Stimulated activated CD4-positive, alpha-beta T cell treated with anti-CD3 and anti-CD28 coated beads, Interleukin-2, amount 100 ng/mL, for 24 hours (primary cell): ENCODE measurements around the gene POU5F1.
"Not testable (repeated sequence)": the region's sequence is repeated elsewhere in the genome, so short reads cannot be mapped to it uniquely, and the experiment has no call there.

ENCODE experiments used
- DNase-seq, 2 donors: peaks; one replicate each; pipeline ENCODE4 v3.0.0-alpha.2; 2020

Gene POU5F1

DNA sequence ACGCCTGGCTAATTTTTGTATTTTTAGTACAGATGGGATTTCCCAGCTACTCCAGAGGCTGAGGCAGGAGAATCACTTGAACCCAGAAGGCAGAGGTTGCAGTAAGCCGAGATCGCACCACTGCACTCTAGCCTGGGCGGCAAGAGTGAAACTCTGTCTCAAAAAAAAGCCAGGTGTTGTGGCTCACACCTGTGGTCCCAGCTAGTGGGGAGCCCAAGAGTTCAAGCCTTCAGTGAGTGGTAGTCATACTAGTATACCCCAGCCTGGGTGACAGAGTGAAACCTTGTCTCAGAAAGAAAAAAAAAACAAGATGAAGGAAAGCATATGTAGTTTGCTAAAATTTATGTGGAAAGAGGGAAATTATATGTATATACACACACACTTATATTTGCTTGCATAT, 20.0 kb upstream of the POU5F1 start:
- no peak for DNase-seq

DNA sequence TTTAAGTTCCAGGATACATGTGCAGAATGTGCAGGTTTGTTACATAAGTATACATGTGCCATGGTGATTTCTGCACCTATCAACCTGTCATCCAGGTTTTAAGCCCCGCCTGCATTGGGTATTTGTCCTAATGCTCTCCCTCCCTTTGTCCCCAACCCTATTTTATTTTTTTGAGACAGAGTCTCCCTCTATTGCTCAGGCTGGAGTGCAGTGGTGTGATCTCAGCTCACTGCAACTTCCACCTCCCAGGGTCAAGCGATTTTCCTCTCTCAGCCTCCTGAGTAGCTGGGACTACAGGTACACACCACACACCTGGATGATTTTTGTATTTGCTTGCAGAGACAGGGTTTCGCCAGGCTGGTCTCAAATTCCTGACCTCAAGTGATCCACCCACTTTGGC, 18.7 kb upstream of the POU5F1 start:
- not testable (repeated sequence) for DNase-seq

DNA sequence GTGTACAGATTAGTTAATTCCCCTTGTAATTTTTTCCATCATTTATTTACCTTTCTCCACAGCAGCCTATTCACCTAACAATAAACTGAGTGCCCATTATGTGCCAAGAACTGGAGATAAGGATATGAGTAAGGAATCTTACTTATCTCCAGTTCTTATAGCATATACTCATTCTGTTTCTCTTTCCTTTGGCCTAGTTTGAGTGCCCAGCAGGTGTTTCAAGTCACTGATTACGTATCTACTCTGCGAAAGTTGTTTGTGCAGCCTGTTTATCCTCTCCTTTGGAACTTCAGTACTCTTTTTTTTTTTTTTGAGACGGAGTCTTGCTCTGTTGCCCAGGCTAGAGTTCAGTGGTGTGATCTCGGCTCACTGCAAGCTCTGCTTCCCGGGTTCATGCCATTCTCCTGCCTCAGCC, 17.3 kb upstream of the POU5F1 start:
- DNase-seq: no peak

DNA sequence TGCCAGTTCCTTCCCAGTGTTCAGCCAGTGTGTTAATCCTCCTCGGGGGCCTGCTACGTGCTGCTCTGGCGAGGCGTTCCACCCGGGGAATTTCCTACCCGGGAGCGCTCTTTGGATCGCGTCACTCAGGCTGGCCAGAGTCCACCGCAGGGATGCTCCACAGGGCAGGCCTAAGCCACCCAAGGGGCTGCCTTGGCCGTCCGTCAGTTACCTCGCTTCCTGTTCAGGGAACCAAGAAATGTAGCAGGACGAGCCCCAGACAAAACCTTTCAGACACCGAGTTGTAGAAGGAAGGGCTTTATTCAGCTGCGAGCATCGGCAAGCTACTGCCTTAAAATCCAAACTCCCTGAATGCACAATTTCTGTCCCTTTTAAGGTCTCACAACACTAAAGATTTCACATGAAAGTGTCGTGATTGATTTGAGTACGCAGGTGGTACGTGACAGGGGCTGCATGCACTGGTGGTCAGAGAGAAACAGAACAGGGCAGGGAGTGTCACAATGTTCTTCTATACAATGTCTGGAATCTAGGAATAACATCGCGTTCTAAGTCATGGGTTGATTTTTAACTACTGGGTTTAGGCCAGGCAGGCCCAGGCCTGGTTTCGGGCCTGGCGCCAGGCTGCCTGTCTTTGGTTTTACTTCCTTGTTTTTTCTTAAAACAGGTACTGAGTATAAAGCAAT, 15.7 kb upstream of the POU5F1 start:
- no peak for DNase-seq

DNA sequence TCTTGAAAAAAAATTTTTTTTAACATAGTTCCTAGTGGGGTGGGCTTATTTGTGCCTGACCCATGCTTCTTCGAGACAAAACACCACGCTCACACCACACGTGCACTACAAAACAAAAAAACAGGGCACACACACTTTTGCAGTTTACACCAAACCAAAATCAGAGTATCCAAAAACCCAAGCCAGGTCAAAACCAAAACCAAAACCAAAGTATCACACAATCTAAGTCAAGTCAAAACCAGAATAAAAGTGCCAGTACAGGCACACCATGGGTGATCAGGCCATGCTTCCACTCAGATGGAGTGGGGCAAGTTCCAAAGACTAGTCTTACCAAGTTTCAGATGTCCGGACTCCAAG, 15.2 kb upstream of the POU5F1 start:
- not testable (repeated sequence) for DNase-seq

DNA sequence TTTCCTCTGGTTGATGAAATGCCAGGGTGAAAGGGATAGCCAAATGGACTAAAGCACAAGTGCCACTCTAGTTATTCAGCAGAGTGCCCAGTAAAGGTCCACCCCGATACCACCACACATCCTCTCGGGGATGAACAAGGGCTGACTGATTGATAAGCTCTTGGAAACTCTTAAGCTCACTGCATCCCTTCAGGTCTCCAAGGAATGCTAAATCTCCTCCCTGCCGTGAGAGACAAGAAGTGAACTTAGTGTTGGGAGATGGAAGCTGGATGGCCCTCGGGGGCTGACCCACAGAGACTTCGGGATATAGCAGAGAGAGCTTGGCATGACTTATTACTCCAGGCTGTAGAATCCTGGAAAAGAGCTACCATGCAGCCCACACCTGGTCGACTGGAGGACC, 13.4 kb upstream of the POU5F1 start:
- not testable (repeated sequence) for DNase-seq

DNA sequence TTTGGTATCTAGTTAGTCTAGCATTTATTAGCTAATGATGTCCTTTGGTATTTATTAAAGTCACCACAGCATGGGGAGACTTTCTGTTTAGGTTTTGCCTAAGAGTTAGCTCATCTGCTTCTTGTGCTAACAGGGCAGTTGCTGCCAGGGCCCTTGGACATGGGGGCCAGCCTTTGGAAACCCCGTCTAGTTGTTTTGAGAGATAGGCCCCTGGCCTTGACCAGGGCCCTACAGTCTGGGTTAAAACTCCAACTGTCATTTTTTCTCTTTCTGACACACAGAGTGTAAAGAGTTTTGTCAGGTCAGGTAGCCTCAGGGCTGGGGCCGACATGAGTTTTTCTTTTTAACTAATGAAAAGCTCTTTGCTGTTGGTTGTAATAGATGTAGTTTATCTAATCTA, 12.8 kb upstream of the POU5F1 start:
- not testable (repeated sequence) for DNase-seq

DNA sequence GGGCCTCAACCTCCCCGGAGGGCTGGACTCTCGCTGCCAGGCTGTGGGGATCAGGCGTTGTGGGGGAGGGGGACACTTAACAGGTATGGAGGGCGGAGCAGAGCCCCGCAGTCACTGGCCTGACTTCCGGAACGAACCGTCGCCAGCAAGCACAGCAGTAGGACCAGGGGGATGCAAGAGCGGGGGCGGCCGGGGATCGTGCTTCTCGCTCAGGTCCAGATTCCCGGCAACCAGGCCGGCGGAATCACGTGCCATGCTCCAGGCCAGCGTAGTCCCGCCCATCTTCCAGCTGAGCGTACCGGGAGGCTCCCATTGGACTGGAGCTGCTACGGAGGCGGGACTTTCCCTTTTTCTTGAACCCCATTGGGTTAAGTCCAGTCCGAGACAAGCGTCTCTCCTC, 10.0 kb upstream of the POU5F1 start:
- peak; percentile 60 to 77 for DNase-seq

DNA sequence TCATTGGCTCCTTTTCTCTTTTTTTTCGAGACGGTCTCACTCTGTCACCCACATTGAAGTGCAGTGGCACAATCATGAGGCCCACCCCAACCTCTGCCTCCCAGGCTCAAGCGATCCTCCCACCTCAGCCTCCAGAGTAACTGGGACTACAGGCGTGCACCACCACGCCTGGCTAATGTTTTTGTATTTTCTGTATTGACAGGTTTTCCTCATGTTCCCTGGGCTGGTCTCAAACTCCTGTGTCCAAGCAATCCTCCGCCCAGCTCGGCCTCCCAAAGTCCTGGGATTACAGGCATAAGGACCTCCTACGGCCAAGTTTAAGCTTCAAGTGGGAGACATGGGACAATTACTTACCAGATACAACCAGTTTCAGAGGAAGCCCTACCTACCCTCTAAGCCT, 9.4 kb upstream of the POU5F1 start:
- no peak for DNase-seq

DNA sequence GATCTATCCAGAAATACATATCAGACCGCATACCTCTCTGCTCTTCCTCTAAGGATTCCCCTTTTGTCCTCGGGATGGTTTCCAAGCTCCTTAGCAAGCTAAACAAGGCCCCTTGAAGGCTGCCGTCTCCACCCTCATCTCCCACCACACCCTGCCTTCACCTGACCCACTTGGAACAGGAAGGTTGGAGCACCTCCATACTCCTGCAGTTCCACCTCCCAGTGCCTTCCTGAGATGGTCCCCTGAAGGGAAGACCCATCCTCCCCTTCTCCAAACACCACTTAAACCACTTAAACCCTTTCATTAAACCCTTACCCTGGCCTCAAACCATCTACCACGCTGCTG, 8.5 kb upstream of the POU5F1 start:
- DNase-seq: no peak

DNA sequence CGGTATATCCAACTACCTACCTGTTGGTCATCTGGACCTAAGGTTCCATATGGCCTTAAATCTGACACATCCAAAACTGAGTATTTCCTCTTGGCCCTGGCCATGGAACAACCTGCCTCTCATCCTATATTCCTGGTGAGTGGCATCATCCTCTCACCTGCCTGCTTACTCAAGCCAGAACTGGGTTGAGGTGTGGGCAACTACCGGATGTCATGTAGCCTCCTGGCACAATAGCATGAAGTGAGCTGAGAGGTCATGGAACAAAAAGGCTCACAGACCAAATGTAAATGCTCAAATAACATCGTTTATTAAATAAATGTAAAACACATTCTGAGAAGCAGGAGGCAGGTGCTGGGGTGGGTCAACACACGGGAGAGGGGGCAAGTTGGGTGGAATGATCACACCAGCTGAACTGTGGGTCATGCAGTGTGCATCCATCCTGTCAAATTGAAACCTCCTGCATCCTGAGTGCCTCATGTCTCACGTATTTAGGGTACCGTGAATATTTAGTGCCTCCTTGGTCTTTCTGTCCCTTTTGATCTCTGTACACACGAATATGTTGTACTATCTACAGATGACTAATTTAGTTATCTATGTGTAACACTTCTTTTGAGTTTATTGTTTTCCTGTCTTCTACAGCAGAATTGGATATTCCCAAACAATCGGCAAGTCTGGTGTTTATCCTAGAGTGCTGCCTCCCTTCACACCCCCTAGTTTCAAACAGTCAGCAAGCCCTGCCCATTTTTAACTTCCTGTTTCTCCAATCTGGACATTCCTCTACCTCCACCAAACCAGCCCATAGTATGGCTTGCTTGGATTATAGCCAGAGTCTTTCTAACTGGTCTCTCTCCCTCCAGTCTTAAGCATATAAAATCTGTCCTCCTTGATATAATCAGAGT, 7.9 kb upstream of the POU5F1 start:
- DNase-seq: no peak

DNA sequence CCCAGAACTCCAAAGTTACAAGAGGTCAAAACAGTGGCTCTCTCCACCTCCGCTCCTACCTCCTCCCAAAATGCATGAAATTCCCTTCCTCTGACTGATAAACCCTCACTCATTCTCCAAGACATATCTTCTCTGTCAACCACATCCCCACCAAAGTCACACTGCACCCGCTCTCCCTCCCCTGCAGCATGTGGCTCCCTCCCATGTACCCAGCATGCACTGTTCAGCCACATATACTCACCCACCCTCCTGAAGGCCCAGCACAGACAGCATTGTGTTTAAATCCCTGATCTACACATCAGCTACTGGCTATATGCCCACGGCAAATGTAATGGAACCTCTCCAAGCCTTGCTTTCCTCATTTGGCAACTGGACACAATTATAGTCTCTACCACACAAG, 5.5 kb upstream of the POU5F1 start:
- no peak for DNase-seq

DNA sequence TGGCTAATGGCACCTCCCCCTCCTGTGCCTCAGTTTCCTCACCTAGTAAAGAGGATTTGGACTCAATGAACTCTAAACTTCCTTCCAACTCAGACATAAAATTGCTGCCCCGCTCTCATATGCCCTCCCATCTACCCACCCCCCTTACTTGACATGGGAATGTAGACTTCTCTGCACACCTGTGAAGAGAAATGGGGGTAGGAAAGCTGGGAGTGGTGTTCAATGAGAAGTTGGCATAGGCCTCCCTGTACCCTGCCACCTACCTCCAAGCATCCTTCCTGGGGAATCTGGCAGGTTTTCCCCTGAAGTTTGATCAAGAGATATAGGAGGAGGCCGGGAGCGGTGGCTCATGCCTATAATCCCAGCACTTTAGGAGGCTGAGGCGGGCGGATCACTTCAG, 3.9 kb upstream of the POU5F1 start:
- no peak for DNase-seq

DNA sequence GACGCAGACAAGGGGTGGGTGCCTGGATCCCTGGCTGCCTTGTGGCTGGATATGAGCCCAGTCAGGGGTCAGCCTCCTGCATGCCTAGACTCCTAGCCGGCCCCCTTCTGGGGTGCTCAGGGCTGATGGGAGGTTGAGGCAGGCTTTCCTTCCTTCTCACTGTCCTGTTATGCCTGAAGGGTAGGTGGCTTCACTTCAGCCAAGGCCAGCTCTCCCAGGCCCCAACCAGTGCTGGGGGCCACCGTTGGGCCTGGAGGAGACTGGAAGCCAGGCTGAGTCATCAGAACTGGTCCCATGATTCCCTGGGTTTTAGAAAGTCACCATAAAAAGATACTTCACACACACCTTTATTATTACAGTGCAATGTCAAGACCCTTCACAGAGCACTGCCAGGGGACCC, 2.9 kb upstream of the POU5F1 start:
- DNase-seq: no peak

DNA sequence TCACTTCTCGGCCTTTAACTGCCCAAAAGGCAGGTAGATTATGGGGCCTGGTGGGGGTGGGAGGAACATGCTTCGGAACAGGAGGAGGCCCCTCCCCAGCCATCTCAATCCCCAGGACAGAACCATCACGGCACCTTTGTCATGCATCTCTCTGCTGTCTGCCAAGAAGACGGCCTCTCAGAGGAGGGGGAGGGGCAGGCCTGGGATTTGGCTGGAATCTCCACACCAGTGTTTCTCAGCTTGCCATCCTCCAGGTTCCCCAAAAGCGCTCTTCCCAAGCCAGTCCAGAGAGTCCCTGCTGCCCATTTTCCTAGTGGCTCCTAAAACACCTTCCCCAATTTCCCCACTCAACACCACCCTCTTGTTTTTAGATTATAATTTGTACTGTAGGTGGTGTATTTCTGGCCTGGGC, 2.5 kb upstream of the POU5F1 start:
- no peak for DNase-seq

DNA sequence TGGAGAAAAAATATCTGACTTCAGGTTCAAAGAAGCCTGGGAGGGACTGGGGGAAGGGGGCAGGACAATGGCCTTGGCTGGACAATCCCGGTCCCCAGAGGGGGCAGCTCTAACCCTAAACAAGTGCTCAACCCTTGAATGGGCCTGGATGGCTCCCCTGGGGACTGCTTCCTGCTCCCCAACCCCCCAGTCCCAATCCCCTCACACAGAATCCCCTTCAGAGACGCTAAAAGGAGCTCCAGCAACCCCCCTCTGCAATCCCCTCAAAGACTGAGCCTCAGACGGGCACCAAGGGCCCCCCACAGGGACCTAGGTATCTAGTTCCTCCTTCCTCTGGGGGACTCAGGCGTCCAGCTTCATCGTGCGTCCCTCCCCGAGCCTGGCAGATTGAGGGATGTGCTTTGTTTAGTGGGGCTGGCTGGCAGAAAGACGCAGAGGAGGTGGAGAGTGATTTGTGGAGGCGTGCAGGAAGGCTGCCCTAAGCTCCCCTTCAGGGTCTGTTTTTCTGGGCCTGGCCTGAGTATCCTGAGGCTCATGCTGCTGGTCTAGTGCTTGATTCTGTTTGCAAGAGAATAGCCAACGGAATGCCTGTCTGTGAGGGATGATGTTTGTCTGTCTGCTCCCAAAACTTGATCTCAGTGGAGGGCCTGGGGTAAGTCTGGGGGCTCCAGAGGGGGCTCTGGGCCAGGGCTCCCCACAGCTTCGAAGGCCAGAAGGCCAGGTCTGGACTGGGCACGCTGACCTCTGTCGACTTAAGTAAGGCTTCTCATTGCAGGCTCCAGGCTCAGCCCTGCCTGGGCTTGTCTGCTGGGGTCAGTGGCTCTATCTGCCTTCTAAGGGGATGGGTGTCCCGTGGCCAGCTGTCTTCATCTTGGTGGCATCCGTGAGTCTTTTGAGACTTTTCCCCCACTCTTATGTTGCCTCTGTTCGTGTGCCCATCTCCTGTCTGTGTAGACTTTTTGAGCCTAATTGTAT, 1.7 kb upstream of the POU5F1 start:
- no peak for DNase-seq

DNA sequence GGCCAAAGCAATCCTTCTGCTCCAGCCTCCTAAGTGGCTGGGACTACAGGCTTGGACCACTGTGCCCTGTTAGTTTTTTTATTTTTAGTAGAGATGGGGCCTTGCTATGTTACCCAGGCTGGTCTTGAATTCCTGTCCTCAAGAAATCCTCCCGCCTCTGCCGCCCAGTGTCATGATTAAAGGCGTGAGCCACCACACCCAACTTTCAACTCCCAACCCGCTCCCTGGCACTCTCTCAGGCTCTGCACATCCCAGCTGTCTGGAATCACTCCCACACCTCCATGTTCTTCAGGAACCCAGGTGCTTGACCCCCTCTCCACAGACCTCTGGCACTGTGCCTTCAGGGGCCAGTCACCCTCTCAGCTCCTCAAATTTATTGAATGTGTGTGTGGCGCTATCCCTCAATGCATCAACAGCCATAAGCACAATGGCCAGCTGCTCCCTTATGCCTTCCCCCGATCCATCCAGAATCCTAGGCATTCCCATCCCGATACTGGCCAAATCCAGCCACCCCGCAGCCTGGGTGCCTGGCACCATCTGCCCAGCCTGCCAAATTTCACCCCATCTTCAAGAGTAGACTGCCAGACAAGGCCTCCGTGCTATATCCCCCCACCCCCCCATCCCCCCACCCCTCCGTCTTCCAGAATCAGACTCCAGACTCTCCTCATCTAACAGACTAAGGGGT, 647 bp upstream of the POU5F1 start:
- DNase-seq: no peak

DNA sequence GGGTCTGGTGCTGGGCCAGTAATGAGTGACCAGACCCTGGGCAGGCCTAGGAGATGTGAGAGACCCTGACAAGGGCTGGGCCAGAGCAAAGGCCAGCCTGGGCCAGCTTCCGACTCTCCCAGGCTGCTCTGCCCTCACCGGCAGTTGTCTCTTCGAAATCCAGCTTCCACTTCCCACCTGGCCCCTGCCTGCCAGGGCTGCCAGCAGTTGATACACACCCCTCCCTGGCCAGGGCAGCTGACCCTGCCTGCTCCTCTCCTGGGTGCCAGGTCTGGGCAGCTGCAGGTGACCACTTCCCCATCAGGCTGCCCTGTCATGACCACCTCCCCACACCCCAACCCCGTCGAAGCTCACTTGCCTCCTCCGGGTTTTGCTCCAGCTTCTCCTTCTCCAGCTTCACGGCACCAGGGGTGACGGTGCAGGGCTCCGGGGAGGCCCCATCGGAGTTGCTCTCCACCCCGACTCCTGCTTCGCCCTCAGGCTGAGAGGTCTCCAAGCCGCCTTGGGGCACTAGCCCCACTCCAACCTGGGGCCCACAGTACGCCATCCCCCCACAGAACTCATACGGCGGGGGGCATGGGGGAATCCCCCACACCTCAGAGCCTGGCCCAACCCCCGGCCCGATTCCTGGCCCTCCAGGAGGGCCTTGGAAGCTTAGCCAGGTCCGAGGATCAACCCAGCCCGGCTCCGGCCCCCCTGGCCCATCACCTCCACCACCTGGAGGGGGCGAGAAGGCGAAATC, 453 bp downstream of the POU5F1 start:
- DNase-seq: not testable (repeated sequence)

DNA sequence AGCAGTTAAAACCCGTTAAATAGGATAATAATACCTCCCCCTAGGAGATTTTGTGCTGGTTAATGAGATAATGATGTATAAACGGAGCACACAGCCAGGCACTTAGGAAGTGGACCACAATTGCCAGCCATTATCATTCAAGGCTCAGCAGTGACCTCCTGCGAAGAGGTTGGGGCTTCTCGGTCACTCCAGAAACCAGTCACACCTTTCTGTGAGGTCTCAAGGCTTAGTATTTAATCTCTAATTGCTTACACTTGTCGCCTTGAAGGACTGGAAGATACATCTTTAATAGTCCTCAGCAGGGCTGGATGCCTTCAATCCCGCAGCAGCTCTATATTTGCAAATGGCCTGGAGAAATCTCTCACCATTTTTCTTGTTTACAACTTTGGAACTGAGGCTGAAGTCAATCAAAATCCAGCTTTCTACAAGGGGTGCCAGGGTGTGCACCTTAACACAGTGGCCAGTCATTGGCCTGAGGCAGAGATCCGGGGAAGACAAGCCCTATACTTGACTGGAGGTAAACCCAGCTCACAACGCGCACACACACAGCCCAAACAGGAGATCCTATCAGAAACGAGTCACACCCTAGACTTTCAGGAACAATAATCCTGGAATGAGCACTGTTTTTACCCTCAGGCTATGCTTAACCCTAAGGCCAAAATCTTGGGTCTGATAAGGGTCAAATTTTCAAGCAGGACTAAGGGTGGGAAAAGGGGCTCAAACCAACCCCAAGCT, 1.2 kb downstream of the POU5F1 start:
- no peak for DNase-seq

DNA sequence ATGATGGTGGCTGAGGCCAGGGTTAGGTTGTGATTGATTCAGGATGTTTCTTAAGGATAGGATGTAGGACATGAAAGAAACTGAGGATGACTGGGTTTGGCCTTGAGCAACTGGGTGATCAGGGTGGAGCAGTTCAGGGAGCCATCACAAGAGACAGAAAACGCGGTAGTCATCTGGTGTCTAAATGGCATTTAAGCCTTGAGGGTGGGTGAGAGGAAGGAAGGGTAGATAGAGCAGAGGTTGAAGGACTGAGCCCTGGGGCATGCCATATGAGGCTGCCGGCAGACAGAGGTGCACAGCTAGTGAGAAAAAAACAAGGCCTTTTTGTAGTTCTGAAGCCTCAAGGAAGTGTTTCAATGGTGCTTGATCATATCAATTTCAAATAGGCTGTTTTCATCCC, 1.9 kb downstream of the POU5F1 start:
- DNase-seq: no peak

DNA sequence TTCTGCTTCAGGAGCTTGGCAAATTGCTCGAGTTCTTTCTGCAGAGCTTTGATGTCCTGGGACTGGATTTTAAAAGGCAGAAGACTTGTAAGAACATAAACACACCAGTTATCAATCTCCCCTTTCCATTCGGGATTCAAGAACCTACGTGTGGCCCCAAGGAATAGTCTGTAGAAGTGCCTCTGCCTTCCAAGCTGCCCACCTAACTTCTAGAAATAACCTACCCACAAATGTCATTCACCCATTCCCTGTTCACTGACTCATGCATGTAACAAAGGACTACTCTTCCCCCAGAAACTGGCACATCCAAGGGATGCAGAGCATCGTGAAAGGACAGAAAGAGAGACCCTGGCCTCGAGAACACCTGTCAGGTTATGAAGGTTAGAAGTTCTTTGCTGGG, 4.5 kb downstream of the POU5F1 start:
- DNase-seq: no peak
